Fibroblast of upper back skin (primary cell): ENCODE results near the gene SF3B5.
"Not testable (repeated sequence)": the region's sequence is repeated elsewhere in the genome, so short reads cannot be mapped to it uniquely, and the experiment has no call there.

ENCODE experiments used
- DNase-seq: peaks from one replicate; pipeline ENCODE4 v3.0.0-alpha.2; 2013

SF3B5 gene

GRCh38 chr6:144095134-144096002, at the start of gene SF3B5:
TSS of gene SF3B5 (minus strand) at chr6:144095573. CDS start at chr6:144095497, 76 bp downstream.
- DNase-seq: peak; percentile 100

DNA sequence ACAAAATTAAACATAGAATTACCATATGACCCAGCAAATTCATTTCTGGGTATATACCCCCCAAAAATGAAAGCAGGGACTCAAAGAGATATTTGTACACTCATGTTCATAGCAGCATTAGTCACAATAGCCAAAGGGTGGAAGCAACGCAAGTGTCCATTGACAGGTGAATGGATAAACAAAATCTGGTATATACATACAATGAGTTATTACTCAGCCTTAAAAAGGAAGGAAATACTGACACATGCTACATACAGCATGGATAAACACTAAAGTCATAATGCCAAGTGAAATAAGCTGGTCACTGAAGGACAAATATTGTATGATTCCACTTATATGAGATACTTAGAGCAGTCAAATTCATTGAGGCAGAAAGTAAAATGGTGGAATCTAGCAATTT, 49.6 kb upstream of the SF3B5 start:
- DNase-seq: no peak

- DNase-seq: no peak
Measured at GRCh38 chr6:144143878-144144277, 48.5 kb upstream of the SF3B5 start.

DNA sequence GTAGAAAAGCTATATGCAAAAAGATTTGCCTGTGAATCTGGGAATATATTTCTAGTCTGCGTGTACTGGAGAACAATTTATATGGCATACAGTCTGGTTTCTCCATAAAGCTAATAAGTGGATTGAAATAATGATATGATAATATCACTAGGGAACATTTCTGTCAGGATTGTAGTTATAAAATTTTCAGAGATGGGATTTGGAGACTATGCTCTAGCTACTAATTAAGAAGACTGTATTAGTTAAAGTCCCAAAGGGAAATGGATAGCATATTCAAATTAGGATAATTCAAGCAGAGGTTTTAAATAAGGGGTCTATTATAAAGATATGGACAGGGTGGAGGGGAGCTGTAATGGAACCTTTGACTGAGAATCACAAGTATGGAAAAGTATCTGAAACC, 47.7 kb upstream of the SF3B5 start:
- DNase-seq: no peak

- DNase-seq: no peak
Measured at GRCh38 chr6:144141470-144141869, 46.1 kb upstream of the SF3B5 start.

DNA sequence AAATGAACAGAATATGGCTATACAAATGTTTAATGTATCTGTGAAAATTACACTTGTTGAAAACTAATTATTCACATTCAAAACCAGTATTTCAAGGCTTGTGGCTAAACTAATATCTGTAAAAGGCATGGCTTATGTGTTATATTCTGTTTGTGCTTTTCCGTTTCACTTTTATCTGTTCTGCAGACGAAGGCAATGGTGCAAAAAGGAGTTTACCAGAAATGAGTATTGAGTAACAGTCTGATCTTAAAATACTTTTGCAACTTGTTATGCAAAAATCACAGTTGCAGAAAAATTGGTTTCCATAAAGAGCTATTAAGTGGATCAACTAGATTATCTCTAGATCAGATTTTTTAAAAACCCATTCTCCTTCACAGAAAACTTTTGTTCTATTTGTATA, 45.5 kb upstream of the SF3B5 start:
- DNase-seq: no peak

- DNase-seq: no peak
Measured at GRCh38 chr6:144139817-144140216, 44.4 kb upstream of the SF3B5 start.

DNA sequence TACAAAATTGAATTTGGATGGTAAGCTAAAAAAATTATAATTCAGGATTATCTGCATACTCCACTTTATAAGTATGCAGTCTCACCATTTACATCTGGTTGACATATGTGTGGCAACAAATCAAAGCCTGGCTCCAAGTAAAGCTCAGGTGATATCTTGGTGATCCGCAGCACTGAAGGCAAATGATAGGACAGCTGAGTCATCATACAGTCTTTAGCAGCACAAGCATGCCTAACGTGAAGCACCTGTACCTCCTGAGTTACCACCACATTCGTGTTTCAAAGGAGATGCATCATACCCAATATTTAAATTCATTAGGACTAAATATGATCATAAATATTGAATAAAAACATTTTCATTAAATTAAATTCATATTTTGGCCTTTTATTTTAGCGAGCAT, 43.2 kb upstream of the SF3B5 start:
- DNase-seq: no peak

GRCh38 chr6:144134737-144135136, 39.4 kb upstream of the SF3B5 start:
- DNase-seq: no peak

GRCh38 chr6:144134176-144134575, 38.8 kb upstream of the SF3B5 start:
- peak; percentile 78 for DNase-seq

GRCh38 chr6:144133225-144133821, 38.0 kb upstream of the SF3B5 start:
- no peak for DNase-seq

DNA sequence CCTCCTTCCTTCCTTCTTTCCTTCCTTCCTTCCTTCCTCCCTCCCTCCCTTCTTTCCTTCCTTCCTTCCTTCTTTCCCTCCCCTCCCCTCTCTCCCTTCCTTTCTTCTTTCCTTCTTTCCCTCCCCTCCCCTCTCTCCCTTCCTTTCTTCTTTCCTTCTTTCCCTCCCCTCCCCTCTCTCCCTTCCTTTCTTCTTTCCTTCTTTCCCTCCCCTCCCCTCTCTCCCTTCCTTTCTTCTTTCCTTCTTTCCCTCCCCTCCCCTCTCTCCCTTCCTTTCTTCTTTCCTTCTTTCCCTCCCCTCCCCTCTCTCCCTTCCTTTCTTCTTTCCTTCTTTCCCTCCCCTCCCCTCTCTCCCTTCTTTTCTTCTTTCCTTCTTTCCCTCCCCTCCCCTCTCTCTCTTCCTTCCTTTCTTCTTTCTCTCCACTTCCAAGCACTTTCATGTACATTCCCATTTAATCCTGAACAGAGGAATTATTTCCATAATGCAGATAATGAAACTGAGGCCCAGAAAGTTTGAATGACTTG, 36.9 kb upstream of the SF3B5 start:
- not testable (repeated sequence) for DNase-seq

DNA sequence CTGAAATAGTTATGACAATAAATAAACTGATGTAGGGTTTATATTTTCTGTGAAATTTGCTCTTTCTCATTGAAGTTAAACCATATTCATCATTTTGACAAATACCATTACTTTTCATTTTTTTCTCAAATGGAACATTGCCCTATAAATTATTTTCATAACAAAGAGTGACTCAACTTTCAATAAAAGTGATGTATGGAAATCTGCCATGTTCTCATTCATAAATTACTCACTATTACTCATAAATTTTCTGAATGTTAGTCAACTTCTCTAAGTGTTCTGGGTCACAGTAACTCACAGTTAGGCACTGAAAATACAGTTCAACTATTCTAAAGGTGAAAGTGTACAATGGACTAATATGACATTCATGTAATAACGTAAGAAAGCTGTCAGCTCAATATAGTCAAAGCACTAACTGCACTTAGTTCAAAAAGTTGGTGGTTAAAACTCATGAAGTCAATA, 35.9 kb upstream of the SF3B5 start:
- DNase-seq: peak; percentile 81

- no peak for DNase-seq
Measured at GRCh38 chr6:144129469-144129868, 34.1 kb upstream of the SF3B5 start.

- DNase-seq: no peak
Measured at GRCh38 chr6:144127097-144127496, 31.7 kb upstream of the SF3B5 start.

GRCh38 chr6:144123836-144124235, 28.5 kb upstream of the SF3B5 start:
- no peak for DNase-seq

GRCh38 chr6:144123421-144123820, 28.0 kb upstream of the SF3B5 start:
- no peak for DNase-seq

- no peak for DNase-seq
Measured at GRCh38 chr6:144122861-144123260, 27.5 kb upstream of the SF3B5 start.

- DNase-seq: no peak
Measured at GRCh38 chr6:144119376-144119775, 24.0 kb upstream of the SF3B5 start.

- no peak for DNase-seq
Measured at GRCh38 chr6:144115219-144115618, 19.8 kb upstream of the SF3B5 start.

DNA sequence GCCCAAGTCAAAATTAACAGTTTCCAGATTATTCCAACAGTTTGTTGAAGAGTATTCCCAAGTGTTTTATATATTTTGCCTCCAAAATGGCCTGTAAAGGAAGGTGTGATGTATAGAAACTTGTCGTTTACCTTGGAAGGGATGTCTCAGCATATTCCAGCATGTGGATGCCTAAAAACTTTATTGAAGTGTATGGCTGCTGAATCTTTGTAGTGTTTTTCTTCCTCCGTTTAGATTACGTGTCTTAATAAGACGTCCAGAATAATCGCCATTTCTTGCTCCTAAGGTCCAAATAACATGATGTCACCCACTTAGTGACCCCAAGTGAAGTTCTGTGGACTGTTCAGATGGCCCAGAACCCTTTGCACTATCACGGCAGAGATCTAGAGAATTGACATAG, 18.0 kb upstream of the SF3B5 start:
- DNase-seq: no peak

DNA sequence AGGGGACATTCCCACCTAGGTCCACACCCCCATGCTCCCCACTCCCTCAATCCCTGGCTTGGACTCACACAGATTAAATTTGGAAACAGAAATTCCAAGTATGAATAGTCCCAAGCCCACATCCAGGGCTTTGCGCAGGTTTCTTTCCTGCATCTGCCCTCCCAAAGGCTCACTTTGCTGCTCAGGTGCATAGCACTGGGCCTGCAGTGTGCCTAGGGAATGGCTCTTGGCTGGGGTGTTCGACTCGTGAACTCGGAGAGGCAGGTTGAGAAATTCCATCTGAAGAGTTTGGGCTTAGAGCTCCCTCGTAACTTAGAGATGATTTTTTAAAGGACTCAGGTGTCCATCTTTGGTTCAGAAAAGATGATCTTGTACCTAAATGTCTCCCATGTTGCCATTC, 14.8 kb upstream of the SF3B5 start:
- DNase-seq: no peak

DNA sequence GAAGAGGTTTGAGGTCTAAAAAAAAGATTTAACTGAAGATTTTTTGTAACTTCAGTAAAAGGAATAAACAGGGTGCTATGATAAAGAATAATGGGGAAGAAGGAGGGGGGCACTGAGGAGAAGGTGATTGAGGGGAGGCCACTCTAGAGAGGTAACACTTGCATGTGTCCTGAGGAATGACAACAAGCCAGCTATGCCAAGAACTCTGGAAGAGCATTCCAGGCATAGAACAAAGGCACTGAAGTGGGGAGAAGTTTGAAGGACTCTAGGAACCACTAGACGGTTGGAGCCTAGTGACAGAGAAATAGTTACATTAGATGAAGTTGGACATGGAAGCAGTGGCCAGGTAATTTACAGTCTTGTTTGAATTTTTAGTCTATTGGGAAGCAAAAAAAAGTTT, 10.8 kb upstream of the SF3B5 start:
- DNase-seq: no peak

- peak; percentile 77 for DNase-seq
Measured at GRCh38 chr6:144104898-144105487, 9.6 kb upstream of the SF3B5 start.
